ENCODE measurements around the gene GLMP. TPM values are rescaled to one million over a fixed set of nuclear protein-coding genes. Genes with fewer than 3 reads are reported as not detected.

Gene GLMP
- total RNA-seq, 1 donor from 2014 or later = 17.2 TPM

GRCh38 chr1:156244126-156244525, 51.4 kb downstream of the GLMP start:
- Mint-ChIP-seq H3K9me3 (no peaks in the 10 kb centered on the region), H3K4me3 (no peak overlapping the region), H3K27me3 (ENCODE audit: insufficient read depth) (no peaks in the 10 kb centered on the region), H3K27ac (no peak overlapping the region), H3K4me1 (ENCODE audit: low read depth) (peaks cover 9% of the 10 kb centered on the region), H3K36me3 (ENCODE audit: low read depth) (peaks cover 14% of the 10 kb centered on the region)
- no peak for DNase-seq (ENCODE audit: low spot score)
- intact Hi-C loops (cut with micrococcal nuclease) = no loop called here

DNA sequence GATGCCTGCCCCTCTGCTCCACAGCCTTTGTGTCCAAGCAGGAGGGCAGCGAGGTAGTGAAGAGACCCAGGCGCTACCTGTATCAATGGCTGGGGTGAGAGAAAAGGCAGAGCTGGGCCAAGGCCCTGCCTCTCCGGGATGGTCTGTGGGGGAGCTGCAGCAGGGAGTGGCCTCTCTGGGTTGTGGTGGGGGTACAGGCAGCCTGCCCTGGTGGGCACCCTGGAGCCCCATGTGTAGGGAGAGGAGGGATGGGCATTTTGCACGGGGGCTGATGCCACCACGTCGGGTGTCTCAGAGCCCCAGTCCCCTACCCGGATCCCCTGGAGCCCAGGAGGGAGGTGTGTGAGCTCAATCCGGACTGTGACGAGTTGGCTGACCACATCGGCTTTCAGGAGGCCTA, 52.7 kb downstream of the GLMP start:
- Mint-ChIP-seq H3K4me1 (ENCODE audit: low read depth) (peaks cover 9% of the 10 kb centered on the region), H3K9me3 (no peaks in the 10 kb centered on the region), H3K27ac (no peak overlapping the region), H3K36me3 (ENCODE audit: low read depth) (peaks cover 21% of the 10 kb centered on the region), H3K4me3 (no peak overlapping the region), H3K27me3 (ENCODE audit: insufficient read depth) (no peaks in the 10 kb centered on the region)
- no peak for DNase-seq (ENCODE audit: low spot score)
- intact Hi-C loops (cut with micrococcal nuclease) = no loop called here

Other genes with a start within 250 kb of the GLMP start
- gene UBQLN4, start 241.9 kb downstream of the GLMP start, total RNA-seq = 59.5 and 64.5 TPM in 2 replicates
- 66.8 and 67.1 TPM in 2 replicates for gene LAMTOR2, start 240.9 kb downstream of the GLMP start, total RNA-seq
- gene RAB25, start 234.5 kb downstream of the GLMP start, total RNA-seq = 0.18 TPM in 1 of 2 replicates, not detected in the other
- gene MEX3A, start 213.2 kb downstream of the GLMP start, total RNA-seq = 0.27 and 0.41 TPM in 2 replicates
- gene LMNA, start 181.0 kb downstream of the GLMP start, total RNA-seq = 80.1 and 84.1 TPM in 2 replicates
- gene SEMA4A, start 142.1 kb downstream of the GLMP start, total RNA-seq = 8.8 and 9.0 TPM in 2 replicates
- gene SLC25A44, start 101.6 kb downstream of the GLMP start, total RNA-seq = 67.6 and 79.3 TPM in 2 replicates
- gene PMF1, start 82.7 kb downstream of the GLMP start, total RNA-seq = 105 and 111 TPM in 2 replicates
- gene BGLAP, start 53.5 kb downstream of the GLMP start, total RNA-seq = 1.8 and 2.5 TPM in 2 replicates
- gene PAQR6, start 47.6 kb downstream of the GLMP start, total RNA-seq = 5.0 and 5.2 TPM in 2 replicates
- gene SMG5, start 12.9 kb downstream of the GLMP start, total RNA-seq = 95.6 TPM in 2 replicates
- 8.9 and 9.6 TPM in 2 replicates for gene TMEM79, start 11.4 kb downstream of the GLMP start, total RNA-seq
- gene VHLL, start 3.6 kb upstream of the GLMP start, total RNA-seq = 0.56 TPM in 1 of 2 replicates, not detected in the other
- gene CCT3, start 42.6 kb upstream of the GLMP start, total RNA-seq = 567 and 570 TPM in 2 replicates
- 0.81 TPM in 1 of 2 replicates, not detected in the other for gene TSACC, start 42.8 kb upstream of the GLMP start, total RNA-seq
- not detected in 2 replicates for gene RHBG, start 73.5 kb upstream of the GLMP start, total RNA-seq
- gene MEF2D, start 205.1 kb upstream of the GLMP start, total RNA-seq = 36.3 and 37.0 TPM in 2 replicates

Data from activated T-helper 1 cell treated with anti-CD3 and anti-CD28 coated beads, Interleukin-12 subunit alpha, Interleukin-12 subunit beta, Interleukin-2, Interleukin-4 antibody, amounts not matched to agents 30 ng/mL and 10 ng/mL and 1 ng/mL, durations not matched to agents 14 hours and 24 hours and 36 hours (primary cell).